Stimulated activated CD8-positive, alpha-beta memory T cell treated with anti-CD3 and anti-CD28 coated beads, Interleukin-7, amount 100 ng/mL, for 24 hours (primary cell): ENCODE data around the gene MAGEA9.
A peak's percentile ranks its signal among the peaks of the same experiment; 100 is the strongest.
"Not testable (repeated sequence)": the region's sequence is repeated elsewhere in the genome, so short reads cannot be mapped to it uniquely, and the experiment has no call there.

Experiments
- DNase-seq: peaks from one replicate; pipeline ENCODE4 v3.0.0-alpha.2; 2020; ENCODE audit warnings: low read depth

MAGEA9 gene

DNA sequence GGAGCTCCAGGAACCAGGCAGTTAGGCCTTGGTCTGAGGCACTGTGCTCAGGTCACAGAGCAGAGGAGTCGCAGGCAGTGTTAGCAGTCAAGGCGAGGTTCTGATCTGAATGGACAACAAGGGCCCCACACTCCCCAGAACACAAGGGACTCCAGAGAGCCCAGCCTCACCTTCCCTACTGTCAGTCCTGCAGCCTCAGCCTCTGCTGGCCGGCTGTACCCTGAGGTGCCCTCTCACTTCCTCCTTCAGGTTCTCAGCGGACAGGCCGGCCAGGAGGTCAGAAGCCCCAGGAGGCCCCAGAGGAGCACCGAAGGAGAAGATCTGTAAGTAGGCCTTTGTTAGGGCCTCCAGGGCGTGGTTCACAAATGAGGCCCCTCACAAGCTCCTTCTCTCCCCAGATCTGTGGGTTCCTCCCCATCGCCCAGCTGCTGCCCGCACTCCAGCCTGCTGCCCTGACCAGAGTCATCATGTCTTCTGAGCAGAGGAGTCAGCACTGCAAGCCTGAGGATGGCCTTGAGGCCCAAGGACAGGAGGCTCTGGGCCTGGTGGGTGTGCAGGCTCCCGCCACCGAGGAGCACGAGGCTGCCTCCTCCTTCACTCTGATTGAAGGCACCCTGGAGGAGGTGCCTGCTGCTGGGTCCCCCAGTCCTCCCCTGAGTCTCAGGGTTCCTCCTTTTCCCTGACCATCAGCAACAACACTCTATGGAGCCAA is 26.2 kb downstream of the MAGEA9 start:
- no peak for DNase-seq

DNA sequence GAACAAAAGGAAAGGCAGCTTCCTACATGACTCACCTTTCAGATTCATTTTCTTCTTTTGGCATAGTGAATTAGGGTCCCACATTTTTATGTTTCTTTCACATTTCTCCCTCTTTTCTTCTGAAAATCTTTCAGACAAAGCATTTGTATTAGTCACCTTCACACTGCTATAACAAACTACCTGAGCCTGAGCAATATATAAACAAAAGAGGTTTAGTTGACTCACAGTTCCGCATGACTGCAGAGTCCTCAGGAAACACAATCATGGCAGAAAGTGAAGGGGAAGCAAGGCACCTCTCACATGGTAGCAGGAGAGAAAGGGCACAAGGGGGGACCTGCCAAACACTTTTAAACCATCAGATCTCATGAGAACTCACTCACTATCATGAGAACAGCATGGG is 36.9 kb downstream of the MAGEA9 start:
- DNase-seq = no peak

DNA sequence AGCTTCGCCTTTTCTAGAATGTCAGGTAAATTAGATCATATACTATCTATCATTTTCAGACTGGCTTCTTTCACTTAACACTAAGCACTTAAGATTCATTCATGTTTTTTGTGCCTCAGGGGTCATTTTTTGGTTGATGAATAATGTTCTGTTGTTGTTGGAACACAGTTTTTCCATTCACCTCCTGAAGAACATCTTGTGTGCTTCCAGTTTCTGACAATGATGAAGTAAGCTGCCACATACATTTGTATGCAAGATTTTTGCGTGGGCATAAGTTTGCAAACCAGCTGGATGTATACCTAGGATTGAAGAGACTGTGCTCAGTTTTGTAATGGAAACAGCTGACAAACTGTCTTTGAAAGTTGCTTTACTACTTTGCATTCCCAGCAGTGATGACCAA is 37.6 kb downstream of the MAGEA9 start:
- DNase-seq = no peak

DNA sequence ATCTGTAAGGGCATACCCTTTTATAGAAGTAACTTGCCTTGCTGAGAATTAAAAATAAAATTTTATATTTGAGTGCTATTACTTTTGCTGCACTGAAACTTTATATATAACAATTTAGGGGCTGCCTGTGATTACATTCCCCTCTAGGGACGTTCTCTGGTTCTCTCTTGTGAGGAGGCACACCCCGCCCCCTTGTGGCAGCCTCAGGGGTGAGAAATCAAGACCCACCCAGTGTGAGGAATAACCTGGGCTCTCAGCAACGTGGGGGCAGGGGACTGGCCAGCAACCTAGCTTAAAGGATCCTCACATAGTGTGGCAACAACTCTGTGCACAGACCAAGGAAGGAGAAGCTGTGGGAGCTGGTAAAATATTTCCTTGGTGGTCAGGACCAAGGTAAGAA is 43.7 kb downstream of the MAGEA9 start:
- DNase-seq = peak; percentile 29

DNA sequence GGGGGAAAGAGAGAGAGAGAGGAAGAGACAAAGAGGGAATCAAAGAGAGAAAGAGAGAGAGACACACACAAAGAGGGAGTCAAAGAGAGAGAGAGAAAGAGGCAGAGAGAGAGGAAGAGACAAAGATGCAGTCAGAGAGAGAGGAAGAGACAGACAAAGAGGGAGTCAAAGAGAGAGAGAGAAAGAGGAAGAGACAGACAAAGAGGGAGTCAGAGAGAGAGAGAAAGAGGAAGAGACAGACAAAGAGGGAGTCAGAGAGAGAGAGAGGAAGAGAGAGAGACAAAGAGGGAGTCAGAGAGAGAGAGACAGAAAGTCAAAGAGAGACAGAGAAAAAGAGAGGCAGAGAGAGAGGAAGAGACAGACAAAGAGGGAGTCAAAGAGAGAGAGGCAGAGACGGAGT is 45.5 kb downstream of the MAGEA9 start:
- DNase-seq = no peak

DNA sequence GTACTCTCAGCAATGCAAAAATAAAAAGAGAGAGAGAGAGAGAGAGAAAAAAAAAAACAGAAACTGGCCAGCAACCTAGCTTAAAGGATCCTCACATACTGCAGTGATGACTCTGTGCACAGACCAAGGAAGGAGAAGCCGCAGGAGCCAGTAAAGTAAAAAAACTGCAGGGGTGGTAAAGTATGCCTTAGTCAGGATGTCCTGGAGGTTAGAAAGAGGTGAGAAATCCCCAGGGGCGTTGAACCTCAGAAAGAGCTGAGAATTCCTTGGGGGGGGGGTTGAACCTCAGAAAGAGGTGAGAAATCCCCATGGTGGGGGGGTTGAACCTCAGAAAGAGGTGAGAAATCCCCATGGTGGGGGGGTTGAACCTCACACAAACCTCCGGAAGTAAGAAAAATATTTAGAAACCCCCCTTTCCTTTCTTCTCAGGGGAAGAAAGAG is 48.0 kb downstream of the MAGEA9 start:
- peak; percentile 1 for DNase-seq

DNA sequence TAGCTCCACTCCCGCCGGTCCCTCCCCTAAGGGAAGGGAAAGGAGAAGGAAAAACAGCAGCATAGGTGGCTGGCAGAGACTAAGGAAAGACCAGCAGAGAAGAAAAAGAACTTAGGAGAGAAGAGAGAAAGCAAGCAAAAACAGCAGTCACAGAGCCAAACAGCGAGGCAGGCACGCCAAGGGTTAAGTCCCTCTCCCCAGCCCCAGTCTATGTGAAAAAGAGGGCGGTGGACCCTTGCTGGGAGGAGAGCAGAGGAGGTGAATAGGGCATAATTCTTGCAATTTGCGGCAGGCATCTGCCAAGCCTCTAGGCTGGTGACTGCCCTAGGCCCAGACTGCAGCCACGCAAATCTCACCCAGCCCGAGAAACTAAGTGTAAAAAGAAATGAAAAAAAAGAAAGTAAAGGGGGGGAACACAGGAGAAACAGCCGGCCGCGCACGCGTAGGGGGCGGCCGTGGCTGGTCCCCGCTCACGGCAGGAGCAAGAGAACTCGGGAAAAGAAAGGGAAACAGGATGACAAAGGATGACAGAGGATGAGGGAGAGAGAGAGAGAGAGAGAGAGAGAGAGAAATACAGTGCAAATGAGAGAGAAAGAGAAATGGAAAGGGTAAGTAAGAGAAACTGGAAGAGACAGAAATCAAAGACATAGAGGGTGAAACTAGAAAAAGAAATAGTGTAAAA is 48.6 kb downstream of the MAGEA9 start:
- DNase-seq = no peak

DNA sequence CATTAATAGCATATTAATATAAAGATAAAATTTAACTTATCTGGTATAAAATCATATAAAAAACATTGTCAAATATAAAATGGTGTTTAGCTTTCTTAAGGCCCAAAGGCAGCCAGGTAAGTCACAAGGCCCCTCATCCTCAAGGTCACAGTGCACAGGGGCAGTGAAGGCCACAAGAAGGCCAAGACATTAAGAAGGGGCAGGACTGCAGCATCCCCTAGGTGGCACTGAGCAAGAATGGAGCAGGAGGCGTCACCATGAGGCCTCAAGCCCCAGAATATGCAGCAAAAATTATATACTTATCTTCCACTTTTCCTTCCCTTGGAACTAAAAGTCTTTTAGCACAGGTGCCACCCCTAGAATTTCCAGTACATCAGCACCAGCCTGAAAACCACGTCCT is 49.7 kb downstream of the MAGEA9 start:
- no peak for DNase-seq

DNA sequence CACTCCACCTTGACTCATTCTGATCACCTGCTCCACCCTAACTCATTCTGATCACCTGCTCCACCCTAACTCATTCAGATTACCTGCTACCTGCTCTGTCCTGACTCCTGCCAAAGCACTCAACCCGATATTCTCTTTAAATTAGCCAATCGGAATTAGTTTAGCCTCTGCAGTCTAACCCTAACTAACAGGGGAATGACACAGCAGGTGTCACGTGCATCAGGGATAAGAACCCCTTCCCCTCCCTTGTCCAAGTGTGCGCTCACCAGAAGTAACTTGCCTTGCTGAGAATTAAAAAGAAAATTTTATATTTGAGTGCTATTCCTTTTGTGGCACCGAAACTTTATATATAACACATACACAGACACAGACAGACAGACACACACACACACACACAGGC is 55.0 kb downstream of the MAGEA9 start:
- DNase-seq = not testable (repeated sequence)

DNA sequence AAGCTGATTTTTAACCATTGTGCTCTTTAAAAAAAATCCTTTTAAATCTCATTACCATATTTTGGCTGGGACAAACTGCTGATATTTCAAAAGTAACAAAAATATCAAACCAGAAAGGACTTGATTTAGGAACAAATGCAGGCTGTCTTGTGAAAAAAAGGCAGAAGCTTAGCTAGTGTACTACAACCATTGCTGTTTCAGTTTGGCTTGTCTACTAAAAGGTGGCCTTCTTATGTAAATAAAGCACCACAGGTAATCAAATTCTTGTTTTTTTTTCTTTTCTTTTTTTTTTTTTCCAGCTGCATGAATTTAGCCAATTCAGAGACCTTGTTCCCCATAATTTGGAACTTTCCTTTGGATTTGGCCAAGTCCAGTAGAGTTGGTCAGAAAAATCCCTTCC is 55.4 kb downstream of the MAGEA9 start:
- no peak for DNase-seq
